Gastroesophageal sphincter (tissue), 3 donors: ENCODE measurements around the gene KIF16B.

Source experiments
- POLR2A ChIP-seq, 2 donors: fragments of 450-650 bp; IDR thresholded peaks; one replicate each; pipeline ENCODE4 v1.6.1; 2017; ENCODE audit warnings: antibody characterized with exemption in 2 of 2, mild to moderate bottlenecking in 2 of 2, moderate library complexity in 1 of 2
- TF ChIP-seq, protein P1 (sequence below), 4 experiments: fragments of 200-600 bp in 2 of 4; fragments of 450-650 bp in 2 of 4; sonication (generic) in 1 of 4; IDR thresholded peaks; one replicate each; pipeline ENCODE4 v1.5.1; 2017 to 2019; ENCODE audit warnings: antibody characterized with exemption in 4 of 4, mild to moderate bottlenecking in 2 of 4, moderate library complexity in 2 of 4

GRCh38 chr20:16497896-16498295 lies 75.4 kb downstream of the KIF16B start:
- TF ChIP-seq POLR2A (IDR thresholded peaks at IDR 0.05), result no peak
- TF ChIP-seq, protein P1, sequence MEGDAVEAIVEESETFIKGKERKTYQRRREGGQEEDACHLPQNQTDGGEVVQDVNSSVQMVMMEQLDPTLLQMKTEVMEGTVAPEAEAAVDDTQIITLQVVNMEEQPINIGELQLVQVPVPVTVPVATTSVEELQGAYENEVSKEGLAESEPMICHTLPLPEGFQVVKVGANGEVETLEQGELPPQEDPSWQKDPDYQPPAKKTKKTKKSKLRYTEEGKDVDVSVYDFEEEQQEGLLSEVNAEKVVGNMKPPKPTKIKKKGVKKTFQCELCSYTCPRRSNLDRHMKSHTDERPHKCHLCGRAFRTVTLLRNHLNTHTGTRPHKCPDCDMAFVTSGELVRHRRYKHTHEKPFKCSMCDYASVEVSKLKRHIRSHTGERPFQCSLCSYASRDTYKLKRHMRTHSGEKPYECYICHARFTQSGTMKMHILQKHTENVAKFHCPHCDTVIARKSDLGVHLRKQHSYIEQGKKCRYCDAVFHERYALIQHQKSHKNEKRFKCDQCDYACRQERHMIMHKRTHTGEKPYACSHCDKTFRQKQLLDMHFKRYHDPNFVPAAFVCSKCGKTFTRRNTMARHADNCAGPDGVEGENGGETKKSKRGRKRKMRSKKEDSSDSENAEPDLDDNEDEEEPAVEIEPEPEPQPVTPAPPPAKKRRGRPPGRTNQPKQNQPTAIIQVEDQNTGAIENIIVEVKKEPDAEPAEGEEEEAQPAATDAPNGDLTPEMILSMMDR (IDR thresholded peaks at IDR 0.05), result no peak
